BJ (cell line): ENCODE results near the gene ZDHHC15. TPM values are rescaled to one million over a fixed set of nuclear protein-coding genes. Genes with fewer than 3 reads are reported as not detected.
"Not testable (repeated sequence)": the region's sequence is repeated elsewhere in the genome, so short reads cannot be mapped to it uniquely, and the experiment has no call there.

Source experiments
- CTCF ChIA-PET: fragments of 350-600 bp; formaldehyde crosslinking; extraction: SDS; loops from one replicate; lab custom pipeline; 2021; ENCODE audit warnings: antibody characterized with exemption, inconsistent platforms; lab: Yijun Ruan, JAX
- POLR2A ChIA-PET: fragments of 300-600 bp; sonication (Branson Sonifier 250); formaldehyde crosslinking; extraction: SDS; loops from one replicate; lab custom pipeline; 2021; ENCODE audit warnings: antibody characterized with exemption; lab: Charles Lee
- DNase-seq: peaks from one replicate; pipeline ENCODE4 v3.0.0-alpha.2; 2011; ENCODE audit warnings: low read depth
- H3K27me3 ChIP-seq: 2 replicates; pipeline ENCODE4 v1.6.0; 2011; ENCODE audit warnings: low read length; ENCODE audit not compliant: control insufficient read depth, insufficient read depth
- H3K36me3 ChIP-seq: 2 replicates; pipeline ENCODE4 v1.5.1; 2011; ENCODE audit warnings: low read length; ENCODE audit not compliant: control insufficient read depth, insufficient read depth
- H3K4me3 ChIP-seq: 2 replicates; pipeline ENCODE4 v1.5.1; 2011; ENCODE audit warnings: low read depth, mild to moderate bottlenecking, control low read depth, low read length
- CTCF ChIP-seq: IDR thresholded peaks from 2 replicates; pipeline ENCODE4 v1.5.1; 2011; ENCODE audit warnings: low read depth, mild to moderate bottlenecking, control low read depth, inconsistent platforms, low read length, moderate library complexity; ENCODE audit not compliant: insufficient read depth
- polyA plus RNA-seq: library from polyadenylated mRNA; depleted of rRNA; stranded (reverse); fragments of >200 nt; gene quantifications from 2 replicates; pipeline ENCODE4 v1.2.3, GENCODE V29; 2011

The ZDHHC15 gene
- polyA plus RNA-seq, 1 experiment, result not detected

- H3K36me3 ChIP-seq, result no peaks in the 10 kb centered on the region
- POLR2A ChIA-PET, result no interaction called here
- CTCF ChIA-PET, result no interaction called here
Measured at GRCh38 chrX:75483933-75484332, 38.9 kb downstream of the ZDHHC15 start.

DNA sequence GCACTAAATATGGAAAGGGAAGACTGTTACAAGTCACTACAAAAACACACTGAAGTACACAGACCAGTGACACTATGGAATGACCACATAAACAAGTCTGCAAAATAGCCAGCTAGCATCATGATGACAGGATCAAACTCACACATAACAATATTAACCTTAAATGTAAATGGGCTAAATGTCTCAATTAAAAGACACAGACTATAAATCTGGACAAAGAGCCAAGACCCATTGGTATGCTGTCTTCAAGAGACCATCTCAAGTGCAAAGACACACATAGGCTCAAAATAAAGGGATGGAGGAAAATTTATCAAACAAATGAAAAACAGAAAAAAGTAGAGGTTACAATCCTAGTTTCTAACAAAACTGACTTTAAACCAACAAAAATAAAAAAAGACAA lies 61.1 kb downstream of the ZDHHC15 start:
- DNase-seq, POLR2A ChIA-PET, H3K27me3 ChIP-seq, CTCF ChIA-PET, H3K4me3 ChIP-seq, H3K36me3 ChIP-seq: not testable (repeated sequence)

More at GRCh38 chrX:75483933-75484332, 38.9 kb downstream of the ZDHHC15 start:
- TF ChIP-seq CTCF, result no peak
- Histone ChIP-seq H3K4me3 (no peak overlapping the region), H3K27me3 (no peaks in the 10 kb centered on the region)
- DNase-seq, result no peak

GRCh38 chrX:75421688-75422230 lies 101.1 kb downstream of the ZDHHC15 start:
- ChIA-PET CTCF (no interaction called here), POLR2A (no interaction called here)
- H3K27me3 ChIP-seq, result no peaks in the 10 kb centered on the region
- no peak for DNase-seq
- no peak for TF ChIP-seq CTCF
- no peak overlapping the region for H3K4me3 ChIP-seq
- no peaks in the 10 kb centered on the region for H3K36me3 ChIP-seq

DNA sequence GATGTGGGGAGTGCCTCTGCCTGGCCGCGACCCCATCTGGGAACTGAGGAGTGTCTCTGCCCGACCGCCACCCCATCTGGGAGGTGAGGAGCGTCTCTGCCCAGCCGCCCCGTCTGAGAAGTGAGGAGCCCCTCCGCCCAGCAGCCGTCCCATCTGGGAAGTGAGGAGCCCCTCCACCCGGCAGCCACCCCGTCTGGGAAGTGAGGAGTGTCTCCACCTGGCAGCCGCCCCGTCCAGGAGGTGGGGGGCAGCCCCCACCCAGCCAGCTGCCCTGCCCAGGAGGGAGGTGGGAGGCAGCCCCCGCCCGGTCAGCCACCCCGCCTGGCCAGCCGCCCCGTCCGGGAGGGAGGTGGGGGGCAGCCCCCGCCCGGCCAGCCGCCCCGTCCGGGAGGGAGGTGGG lies 115.7 kb downstream of the ZDHHC15 start:
- H3K36me3 ChIP-seq, H3K4me3 ChIP-seq, DNase-seq, CTCF ChIA-PET, H3K27me3 ChIP-seq, POLR2A ChIA-PET: not testable (repeated sequence)

- DNase-seq, result no peak
- Histone ChIP-seq H3K27me3 (no peaks in the 10 kb centered on the region), H3K4me3 (no peak overlapping the region), H3K36me3 (no peaks in the 10 kb centered on the region)
- TF ChIP-seq CTCF, result no peak
- POLR2A ChIA-PET, result no interaction called here
- CTCF ChIA-PET, result no interaction called here
Measured at GRCh38 chrX:75390470-75390869, 132.4 kb downstream of the ZDHHC15 start.

DNA sequence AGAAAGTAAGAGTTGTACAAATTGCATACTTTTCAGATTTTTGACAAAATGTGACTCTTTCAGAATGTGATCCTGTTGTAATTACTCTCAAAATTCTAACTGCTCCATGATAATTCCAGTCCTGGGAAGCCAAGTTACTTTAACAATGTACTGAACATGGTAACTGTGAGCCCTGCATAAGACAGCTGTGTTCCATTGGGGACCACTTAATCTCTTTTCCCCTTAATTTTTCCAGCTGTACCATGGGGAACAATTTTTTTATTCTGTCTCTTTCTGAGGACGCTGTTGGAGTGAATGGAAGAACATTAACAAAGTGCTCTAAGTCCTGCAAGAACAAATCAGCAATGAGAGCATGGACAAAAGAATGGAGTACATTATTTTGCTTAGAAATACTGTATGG lies 153.1 kb downstream of the ZDHHC15 start:
- DNase-seq, result no peak
- POLR2A ChIA-PET, result no interaction called here
- CTCF ChIA-PET, result no interaction called here
- H3K36me3 ChIP-seq, result no peaks in the 10 kb centered on the region
- H3K27me3 ChIP-seq, result no peaks in the 10 kb centered on the region
- no peak for TF ChIP-seq CTCF
- H3K4me3 ChIP-seq, result no peak overlapping the region
